RPMI7951 (cell line): ENCODE data around the gene MRPL18. TPM values are rescaled to one million over a fixed set of nuclear protein-coding genes. Genes with fewer than 3 reads are reported as not detected.
"Not testable (repeated sequence)": the region's sequence is repeated elsewhere in the genome, so short reads cannot be mapped to it uniquely, and the experiment has no call there.

Source experiments
- DNase-seq: peaks from one replicate; pipeline ENCODE4 v3.0.0-alpha.2; 2012; ENCODE audit warnings: low read depth
- total RNA-seq: library from RNA; depleted of rRNA; stranded (reverse); fragments of >200 nt; shearing (Covaris generic); gene quantifications from 2 replicates; pipeline ENCODE4 v1.2.3, GENCODE V29; 2014

The MRPL18 gene
- total RNA-seq, 1 experiment from 2014 or later, result 217 TPM

GRCh38 chr6:159816775-159817174 lies 26.5 kb downstream of the MRPL18 start:
- DNase-seq, result not testable (repeated sequence)

- DNase-seq, result no peak
Measured at GRCh38 chr6:159817951-159818739, 27.9 kb downstream of the MRPL18 start.

GRCh38 chr6:159819098-159819497 lies 28.8 kb downstream of the MRPL18 start:
- no peak for DNase-seq

- no peak for DNase-seq
Measured at GRCh38 chr6:159819932-159820640, 29.8 kb downstream of the MRPL18 start.

- DNase-seq, result no peak
Measured at GRCh38 chr6:159821122-159821521, 30.9 kb downstream of the MRPL18 start.

GRCh38 chr6:159821726-159822125 lies 31.5 kb downstream of the MRPL18 start:
- no peak for DNase-seq

- DNase-seq, result no peak
Measured at GRCh38 chr6:159823953-159824352, 33.7 kb downstream of the MRPL18 start.

GRCh38 chr6:159824690-159825089 lies 34.4 kb downstream of the MRPL18 start:
- not testable (repeated sequence) for DNase-seq

GRCh38 chr6:159826004-159826403 lies 35.7 kb downstream of the MRPL18 start:
- no peak for DNase-seq

GRCh38 chr6:159826968-159827647 lies 36.8 kb downstream of the MRPL18 start:
- no peak for DNase-seq

- DNase-seq, result no peak
Measured at GRCh38 chr6:159828074-159828473, 37.8 kb downstream of the MRPL18 start.

- DNase-seq, result no peak
Measured at GRCh38 chr6:159829526-159829925, 39.3 kb downstream of the MRPL18 start.

GRCh38 chr6:159830501-159831372 lies 40.5 kb downstream of the MRPL18 start:
- DNase-seq, result no peak

- DNase-seq, result no peak
Measured at GRCh38 chr6:159831373-159831679, 41.1 kb downstream of the MRPL18 start.

GRCh38 chr6:159832946-159833345 lies 42.7 kb downstream of the MRPL18 start:
- DNase-seq, result no peak

- no peak for DNase-seq
Measured at GRCh38 chr6:159833556-159833955, 43.3 kb downstream of the MRPL18 start.

GRCh38 chr6:159833997-159834603 lies 43.8 kb downstream of the MRPL18 start:
- DNase-seq, result no peak

GRCh38 chr6:159836718-159837490 lies 46.6 kb downstream of the MRPL18 start:
- no peak for DNase-seq

GRCh38 chr6:159837511-159837910 lies 47.2 kb downstream of the MRPL18 start:
- DNase-seq, result no peak

GRCh38 chr6:159838020-159838744 lies 47.9 kb downstream of the MRPL18 start:
- no peak for DNase-seq
